ENCODE results near the gene ERCC6L. TPM values are rescaled to one million over a fixed set of nuclear protein-coding genes. Genes with fewer than 3 reads are reported as not detected.

The ERCC6L gene
- total RNA-seq, 4 donors from 2014 or later = 0.18 to 5.8 (median 0.65) TPM

- H3K36me3 ChIP-seq = no peaks in the 10 kb centered on the region
- no peaks in the 10 kb centered on the region for H3K4me1 ChIP-seq
- no peak for TF ChIP-seq POLR2A (IDR thresholded peaks at IDR 0.05)
- TF ChIP-seq, protein P1, sequence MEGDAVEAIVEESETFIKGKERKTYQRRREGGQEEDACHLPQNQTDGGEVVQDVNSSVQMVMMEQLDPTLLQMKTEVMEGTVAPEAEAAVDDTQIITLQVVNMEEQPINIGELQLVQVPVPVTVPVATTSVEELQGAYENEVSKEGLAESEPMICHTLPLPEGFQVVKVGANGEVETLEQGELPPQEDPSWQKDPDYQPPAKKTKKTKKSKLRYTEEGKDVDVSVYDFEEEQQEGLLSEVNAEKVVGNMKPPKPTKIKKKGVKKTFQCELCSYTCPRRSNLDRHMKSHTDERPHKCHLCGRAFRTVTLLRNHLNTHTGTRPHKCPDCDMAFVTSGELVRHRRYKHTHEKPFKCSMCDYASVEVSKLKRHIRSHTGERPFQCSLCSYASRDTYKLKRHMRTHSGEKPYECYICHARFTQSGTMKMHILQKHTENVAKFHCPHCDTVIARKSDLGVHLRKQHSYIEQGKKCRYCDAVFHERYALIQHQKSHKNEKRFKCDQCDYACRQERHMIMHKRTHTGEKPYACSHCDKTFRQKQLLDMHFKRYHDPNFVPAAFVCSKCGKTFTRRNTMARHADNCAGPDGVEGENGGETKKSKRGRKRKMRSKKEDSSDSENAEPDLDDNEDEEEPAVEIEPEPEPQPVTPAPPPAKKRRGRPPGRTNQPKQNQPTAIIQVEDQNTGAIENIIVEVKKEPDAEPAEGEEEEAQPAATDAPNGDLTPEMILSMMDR (IDR thresholded peaks at IDR 0.05) = no peak
- DNase-seq = no peak
- H3K27ac ChIP-seq = no peak overlapping the region
- no peaks in the 10 kb centered on the region for H3K27me3 ChIP-seq
- H3K4me3 ChIP-seq = no peak overlapping the region
- no peaks in the 10 kb centered on the region for H3K9me3 ChIP-seq
Measured at GRCh38 chrX:72258174-72258573, 19.3 kb upstream of the ERCC6L start.

GRCh38 chrX:72255864-72256263 is 17.0 kb upstream of the ERCC6L start:
- TF ChIP-seq POLR2A (IDR thresholded peaks at IDR 0.05) = no peak
- Histone ChIP-seq H3K9me3 (no peaks in the 10 kb centered on the region), H3K4me1 (no peaks in the 10 kb centered on the region), H3K4me3 (no peak overlapping the region), H3K27ac (no peak overlapping the region), H3K27me3 (no peaks in the 10 kb centered on the region), H3K36me3 (no peaks in the 10 kb centered on the region)
- no peak for DNase-seq

- peak overlapping the region in 1 of 4 donors; percentile 24 for H3K4me3 ChIP-seq
- no peaks in the 10 kb centered on the region for H3K36me3 ChIP-seq
- no peak for DNase-seq
- no peaks in the 10 kb centered on the region for H3K9me3 ChIP-seq
- TF ChIP-seq, protein P1 (IDR thresholded peaks at IDR 0.05) = no peak
- TF ChIP-seq POLR2A (IDR thresholded peaks at IDR 0.05) = no peak
- no peaks in the 10 kb centered on the region for H3K27me3 ChIP-seq
- no peaks in the 10 kb centered on the region for H3K4me1 ChIP-seq
- H3K27ac ChIP-seq = no peak overlapping the region
Measured at GRCh38 chrX:72255445-72255844, 16.6 kb upstream of the ERCC6L start.

DNA sequence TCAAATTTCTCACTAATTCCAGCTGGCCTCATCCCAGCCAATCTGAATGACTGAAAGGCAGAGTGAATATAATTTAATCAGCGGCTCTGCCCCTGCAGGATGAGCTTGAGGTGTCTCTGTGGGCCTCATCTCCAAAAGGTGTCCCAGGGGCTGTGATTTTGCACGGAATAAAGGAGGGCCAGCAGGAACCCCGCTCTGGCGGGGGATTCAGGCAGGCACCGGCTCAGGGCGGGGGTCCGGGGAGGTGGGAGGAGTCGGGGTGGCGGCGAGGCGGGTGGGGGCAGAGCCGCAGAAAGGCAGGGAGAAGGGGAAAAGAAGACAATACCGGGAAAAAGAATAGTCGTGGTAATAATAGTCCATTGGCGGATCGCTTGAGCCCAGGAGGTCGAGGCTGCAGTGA is 16.0 kb upstream of the ERCC6L start:
- no peak for DNase-seq
- Histone ChIP-seq H3K9me3 (no peaks in the 10 kb centered on the region), H3K27me3 (no peaks in the 10 kb centered on the region), H3K36me3 (no peaks in the 10 kb centered on the region), H3K27ac (no peak overlapping the region), H3K4me3 (no peak overlapping the region), H3K4me1 (no peaks in the 10 kb centered on the region)
- no peak for TF ChIP-seq POLR2A (IDR thresholded peaks at IDR 0.05)
- TF ChIP-seq, protein P1 (IDR thresholded peaks at IDR 0.05) = no peak

GRCh38 chrX:72253686-72254085 is 14.9 kb upstream of the ERCC6L start:
- no peak overlapping the region for H3K27ac ChIP-seq
- TF ChIP-seq POLR2A (IDR thresholded peaks at IDR 0.05) = no peak
- TF ChIP-seq, protein P1 (IDR thresholded peaks at IDR 0.05) = no peak
- H3K9me3 ChIP-seq = no peaks in the 10 kb centered on the region
- H3K4me1 ChIP-seq = no peaks in the 10 kb centered on the region
- H3K36me3 ChIP-seq = no peaks in the 10 kb centered on the region
- no peak for DNase-seq
- H3K4me3 ChIP-seq = no peak overlapping the region
- H3K27me3 ChIP-seq = no peaks in the 10 kb centered on the region

DNA sequence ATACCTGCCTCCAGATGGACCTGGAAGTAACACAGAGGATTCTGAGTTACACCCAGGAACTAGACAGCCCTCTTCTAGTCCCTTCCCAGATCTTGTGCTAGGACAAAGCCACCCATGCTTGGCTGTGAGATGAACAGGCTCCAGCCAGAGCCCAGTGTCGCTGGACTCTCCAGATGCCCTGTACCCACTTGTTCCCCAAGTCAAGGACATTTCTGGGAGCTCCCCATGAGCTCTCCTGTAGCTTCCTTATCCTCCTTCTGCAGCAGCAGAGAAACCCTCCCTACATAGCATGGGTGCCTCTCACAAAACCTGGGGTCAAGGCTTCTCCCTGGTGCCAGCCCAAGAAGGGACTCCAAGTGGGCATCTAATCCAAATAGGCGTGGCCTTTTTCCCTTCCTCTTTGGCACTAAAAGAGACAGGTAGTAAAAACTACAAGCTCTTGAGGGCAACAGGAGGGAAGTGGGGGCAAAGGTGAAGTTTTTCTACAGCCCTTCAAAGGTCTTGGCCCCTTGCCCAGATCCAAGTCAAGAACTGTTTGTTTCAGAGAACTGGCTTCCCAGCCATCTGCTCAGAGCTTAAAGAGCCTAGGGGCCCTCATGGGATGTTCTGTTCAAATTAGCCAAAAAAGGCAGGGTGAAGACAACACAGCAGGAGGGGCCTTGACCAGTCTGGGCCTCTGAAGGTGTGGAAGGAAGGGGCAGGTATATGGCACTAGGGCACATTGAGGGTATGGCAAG is 8.5 kb upstream of the ERCC6L start:
- H3K4me1 ChIP-seq = no peaks in the 10 kb centered on the region
- no peaks in the 10 kb centered on the region for H3K9me3 ChIP-seq
- no peaks in the 10 kb centered on the region for H3K36me3 ChIP-seq
- H3K27me3 ChIP-seq = no peaks in the 10 kb centered on the region
- no peak overlapping the region for H3K4me3 ChIP-seq
- no peak for TF ChIP-seq POLR2A (IDR thresholded peaks at IDR 0.05)
- TF ChIP-seq, protein P1 (IDR thresholded peaks at IDR 0.05) = no peak
- DNase-seq = peak in 2 of 3 donors; percentile 59 to 76
- H3K27ac ChIP-seq = peak overlapping the region in 2 of 4 donors; percentile 62 to 68
